ENCODE results near the gene EDA.

EDA gene

GRCh38 chrX:69615779-69616456, at the start of gene EDA:
Gene EDA, plus strand, starts transcription at chrX:69616113.
- peak; percentile 6 for DNase-seq

- DNase-seq: no peak
Observed at GRCh38 chrX:69568828-69569227, 47.1 kb upstream of the EDA start.

- DNase-seq: no peak
Observed at GRCh38 chrX:69597399-69597798, 18.5 kb upstream of the EDA start.

- DNase-seq: no peak
Observed at GRCh38 chrX:69600182-69600581, 15.7 kb upstream of the EDA start.

- DNase-seq: no peak
Observed at GRCh38 chrX:69603566-69604194, 12.2 kb upstream of the EDA start.

GRCh38 chrX:69605521-69605920, 10.4 kb upstream of the EDA start:
- no peak for DNase-seq

- no peak for DNase-seq
Observed at GRCh38 chrX:69607616-69608015, 8.3 kb upstream of the EDA start.

- DNase-seq: no peak
Observed at GRCh38 chrX:69613946-69614345, 2.0 kb upstream of the EDA start.

- DNase-seq: no peak
Observed at GRCh38 chrX:69614886-69615285, 1.0 kb upstream of the EDA start.

- no peak for DNase-seq
Observed at GRCh38 chrX:69615342-69615741, 571 bp upstream of the EDA start.

GRCh38 chrX:69616457-69617203, 717 bp downstream of the EDA start:
- no peak for DNase-seq

- peak; percentile 41 for DNase-seq
Observed at GRCh38 chrX:69618803-69619202, 2.9 kb downstream of the EDA start.

GRCh38 chrX:69626129-69626528, 10.2 kb downstream of the EDA start:
- DNase-seq: no peak

- no peak for DNase-seq
Observed at GRCh38 chrX:69627744-69628143, 11.8 kb downstream of the EDA start.

- no peak for DNase-seq
Observed at GRCh38 chrX:69630147-69630546, 14.2 kb downstream of the EDA start.

- no peak for DNase-seq
Observed at GRCh38 chrX:69664693-69665092, 48.8 kb downstream of the EDA start.

- DNase-seq: no peak
Observed at GRCh38 chrX:69670001-69670555, 54.2 kb downstream of the EDA start.

GRCh38 chrX:69674891-69675290, 59.0 kb downstream of the EDA start:
- no peak for DNase-seq

- no peak for DNase-seq
Observed at GRCh38 chrX:69705818-69706217, 89.9 kb downstream of the EDA start.

GRCh38 chrX:69718102-69718501, 102.2 kb downstream of the EDA start:
- no peak for DNase-seq

- no peak for DNase-seq
Observed at GRCh38 chrX:69724307-69724706, 108.4 kb downstream of the EDA start.

- DNase-seq: no peak
Observed at GRCh38 chrX:69740317-69740716, 124.4 kb downstream of the EDA start.

- no peak for DNase-seq
Observed at GRCh38 chrX:69741721-69742120, 125.8 kb downstream of the EDA start.

- no peak for DNase-seq
Observed at GRCh38 chrX:69746051-69746450, 130.1 kb downstream of the EDA start.
